Subcutaneous adipose tissue (tissue), 4 donors: ENCODE results near the gene GAB1. TPM values are rescaled to one million over a fixed set of nuclear protein-coding genes. Genes with fewer than 3 reads are reported as not detected.

ENCODE experiments used
- total RNA-seq, 4 donors: library from RNA; depleted of rRNA; stranded (reverse); fragments of >200 nt; gene quantifications; one replicate each; pipeline ENCODE4 v1.1.0, GENCODE V29; 2016
- TF ChIP-seq, protein P1 (sequence below): fragments of 450-650 bp; IDR thresholded peaks from one replicate; pipeline ENCODE4 v1.5.1; 2016; ENCODE audit warnings: low read depth, mild to moderate bottlenecking, control low read depth, antibody characterized with exemption, moderate library complexity

GAB1 gene
- total RNA-seq, 4 donors from 2014 or later, result 21.8 to 41.3 (median 31.7) TPM

DNA sequence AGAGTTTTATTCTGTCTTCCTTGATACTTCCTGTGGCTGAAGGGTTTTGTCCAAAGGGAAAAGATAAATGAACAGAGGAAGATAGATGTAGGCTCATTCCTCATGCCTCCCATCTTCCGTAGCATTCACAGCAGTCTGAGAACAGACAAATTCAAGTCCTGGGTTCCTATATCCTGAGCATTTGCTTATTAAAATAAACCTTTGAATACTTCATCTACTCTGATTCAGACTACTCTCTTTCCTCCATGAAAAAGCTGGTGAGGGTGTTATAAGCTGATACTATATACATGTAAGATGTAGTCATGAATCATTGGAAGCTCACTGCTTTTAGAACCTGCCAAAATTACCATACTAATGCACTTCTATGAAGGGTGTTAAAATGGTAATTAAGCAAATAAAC lies 61.2 kb downstream of the GAB1 start:
- TF ChIP-seq, protein P1, sequence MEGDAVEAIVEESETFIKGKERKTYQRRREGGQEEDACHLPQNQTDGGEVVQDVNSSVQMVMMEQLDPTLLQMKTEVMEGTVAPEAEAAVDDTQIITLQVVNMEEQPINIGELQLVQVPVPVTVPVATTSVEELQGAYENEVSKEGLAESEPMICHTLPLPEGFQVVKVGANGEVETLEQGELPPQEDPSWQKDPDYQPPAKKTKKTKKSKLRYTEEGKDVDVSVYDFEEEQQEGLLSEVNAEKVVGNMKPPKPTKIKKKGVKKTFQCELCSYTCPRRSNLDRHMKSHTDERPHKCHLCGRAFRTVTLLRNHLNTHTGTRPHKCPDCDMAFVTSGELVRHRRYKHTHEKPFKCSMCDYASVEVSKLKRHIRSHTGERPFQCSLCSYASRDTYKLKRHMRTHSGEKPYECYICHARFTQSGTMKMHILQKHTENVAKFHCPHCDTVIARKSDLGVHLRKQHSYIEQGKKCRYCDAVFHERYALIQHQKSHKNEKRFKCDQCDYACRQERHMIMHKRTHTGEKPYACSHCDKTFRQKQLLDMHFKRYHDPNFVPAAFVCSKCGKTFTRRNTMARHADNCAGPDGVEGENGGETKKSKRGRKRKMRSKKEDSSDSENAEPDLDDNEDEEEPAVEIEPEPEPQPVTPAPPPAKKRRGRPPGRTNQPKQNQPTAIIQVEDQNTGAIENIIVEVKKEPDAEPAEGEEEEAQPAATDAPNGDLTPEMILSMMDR, result no peak

DNA sequence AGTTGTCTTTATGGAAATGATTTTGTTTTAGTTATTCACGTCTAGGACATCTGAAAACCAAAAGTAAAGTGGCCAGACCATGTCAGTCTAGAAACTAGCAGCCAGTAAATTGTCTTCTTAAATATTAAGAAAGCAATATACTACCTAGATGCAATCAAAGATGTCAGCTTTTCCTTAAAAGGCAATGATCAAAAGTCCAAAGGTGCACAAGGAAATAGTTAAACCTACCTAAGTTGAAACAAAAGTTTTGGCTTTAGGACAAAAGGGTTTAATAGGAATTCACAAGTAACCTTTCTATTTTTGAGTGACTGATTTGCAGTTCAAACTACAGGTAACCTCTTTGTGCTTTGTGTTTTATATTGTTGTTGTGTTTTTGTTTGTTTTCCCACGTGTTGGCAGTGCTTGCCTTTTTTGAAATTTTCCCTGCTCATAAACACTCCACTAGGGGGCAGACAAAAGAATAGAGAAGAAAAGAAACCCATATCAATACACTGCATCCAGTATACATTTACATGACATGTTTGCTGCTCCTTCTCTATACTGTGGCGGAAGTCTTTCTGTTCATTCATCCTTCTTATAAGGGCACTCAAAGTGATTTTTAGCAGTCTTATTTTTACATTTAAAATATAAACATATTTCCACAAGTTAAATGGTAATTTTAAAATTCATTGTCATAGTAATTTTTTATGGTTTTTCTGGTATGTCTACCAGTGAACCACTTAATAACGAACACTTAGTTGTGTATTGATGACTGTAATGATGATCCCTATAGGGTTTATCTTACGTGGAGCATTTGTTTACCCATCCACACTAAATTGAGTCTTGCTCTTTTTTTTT lies 62.7 kb downstream of the GAB1 start:
- TF ChIP-seq, protein P1, result no peak

DNA sequence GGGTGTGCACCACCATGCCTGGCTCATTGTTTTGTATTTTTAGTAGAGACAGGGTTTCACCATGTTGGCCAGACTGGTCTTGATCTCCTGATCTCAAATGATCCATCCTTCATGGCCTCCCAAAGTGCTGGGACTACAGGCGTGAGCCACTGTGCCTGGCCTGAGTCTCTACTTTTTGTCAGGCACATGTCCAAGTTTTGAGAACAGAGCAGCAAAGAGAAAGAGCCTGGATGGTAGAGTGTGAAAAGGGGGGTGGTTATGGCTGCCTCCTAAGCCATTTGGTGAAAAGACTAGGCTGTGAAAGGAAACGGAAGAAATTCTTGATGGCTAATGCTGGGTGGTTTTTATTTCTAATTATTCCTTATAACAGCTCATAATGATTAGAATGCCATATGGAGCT lies 63.4 kb downstream of the GAB1 start:
- TF ChIP-seq, protein P1, result no peak

DNA sequence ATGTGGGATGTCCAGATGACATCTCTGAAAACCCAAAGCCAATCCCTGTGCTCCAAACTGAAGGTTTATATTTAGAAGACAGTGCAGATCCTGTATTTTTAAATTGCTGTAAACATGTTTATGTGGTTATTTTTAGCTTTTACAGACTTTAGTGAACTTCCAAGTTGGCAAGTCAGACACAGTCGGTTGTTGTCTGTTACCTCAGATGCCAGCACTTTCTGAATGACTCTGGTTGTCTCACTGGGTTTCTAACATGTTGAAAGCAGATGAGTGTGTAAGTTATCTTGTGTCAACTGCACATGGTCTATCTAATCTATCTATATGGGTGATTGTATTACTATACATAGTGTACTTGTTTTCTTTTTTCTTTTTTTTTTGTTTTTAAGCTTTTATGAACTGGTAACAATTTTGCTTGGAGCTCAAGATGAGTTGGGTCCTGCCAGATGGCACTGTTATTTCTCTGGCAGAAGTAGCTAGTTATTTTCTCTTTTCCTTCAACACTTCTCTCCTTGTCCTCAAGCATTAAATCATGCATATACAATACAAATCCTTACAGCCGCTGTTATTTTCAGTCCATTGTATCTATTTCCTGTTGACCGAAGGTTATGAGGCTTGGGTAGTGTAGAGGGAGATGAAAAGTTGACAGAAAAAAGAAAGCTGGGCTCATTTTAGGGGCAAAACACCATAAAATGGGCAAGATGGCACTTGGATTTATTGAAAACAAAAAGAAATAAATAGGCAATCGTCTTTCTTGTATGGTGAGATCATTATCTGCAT lies 66.3 kb downstream of the GAB1 start:
- TF ChIP-seq, protein P1, result no peak

DNA sequence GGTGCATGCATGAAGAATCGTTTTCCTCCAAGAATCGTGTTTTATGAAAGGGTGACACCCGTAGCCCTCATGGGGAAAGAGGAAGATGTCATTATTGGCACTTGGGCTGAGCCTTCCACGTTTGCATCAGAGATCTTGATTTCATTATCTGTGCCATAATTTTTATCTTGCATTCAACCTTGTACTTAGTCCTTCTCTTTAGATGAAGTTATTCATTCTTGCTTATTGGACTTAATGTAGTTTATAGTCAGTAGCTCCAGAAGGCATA lies 66.8 kb downstream of the GAB1 start:
- TF ChIP-seq, protein P1, result no peak

DNA sequence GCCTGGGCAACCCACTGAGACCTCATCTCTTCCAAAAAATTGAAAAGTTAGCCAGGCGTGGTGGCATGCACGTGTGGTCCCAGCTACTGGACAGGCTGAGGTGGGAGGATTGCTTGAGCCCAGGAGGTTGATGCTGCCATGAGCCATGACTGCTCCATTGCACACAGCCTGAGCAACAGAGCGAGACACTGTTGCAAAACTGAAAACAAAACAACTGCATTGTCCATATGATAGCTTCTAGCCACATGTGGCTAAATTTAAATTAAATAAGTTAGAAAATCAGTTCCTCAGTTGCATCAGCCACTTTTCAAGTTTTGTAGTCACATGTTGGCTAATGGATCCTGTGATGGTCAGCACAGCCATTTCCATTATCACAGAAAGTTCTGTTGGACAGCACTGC lies 67.9 kb downstream of the GAB1 start:
- TF ChIP-seq, protein P1, result no peak

DNA sequence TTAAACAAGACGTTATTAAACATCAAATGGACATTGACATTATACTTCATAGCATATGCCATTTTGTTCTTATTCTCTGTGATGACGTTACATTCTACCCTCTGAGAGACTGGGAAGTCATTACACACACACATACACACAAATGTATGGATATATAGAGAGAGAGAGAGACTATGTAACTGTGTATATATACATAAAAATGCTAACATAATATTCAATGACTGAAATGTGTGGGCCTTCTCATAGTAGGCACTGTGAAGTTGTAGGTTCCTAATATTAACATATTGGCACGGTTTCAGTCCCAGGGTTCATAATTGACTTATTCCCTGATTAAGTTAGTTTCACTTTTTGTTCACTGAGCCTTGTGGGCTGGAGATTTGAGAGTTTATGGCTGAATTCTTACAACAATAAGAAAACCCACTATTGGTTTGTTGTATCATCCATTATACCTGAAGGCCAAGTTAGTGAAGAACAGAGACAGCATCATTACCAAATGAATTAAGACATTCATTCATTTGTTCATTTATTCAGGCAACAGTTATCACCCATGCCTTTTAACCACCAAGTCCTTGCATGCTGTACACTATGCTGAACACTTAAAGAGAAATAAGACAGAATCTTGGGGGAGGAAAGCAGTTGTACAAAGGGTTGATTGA lies 68.5 kb downstream of the GAB1 start:
- TF ChIP-seq, protein P1, result no peak
